Vagina (tissue), 2 donors: ENCODE results near the gene SERPINC1. TPM values are rescaled to one million over a fixed set of nuclear protein-coding genes. Genes with fewer than 3 reads are reported as not detected.

ENCODE experiments used
- DNase-seq, 2 donors: peaks; one replicate each; pipeline ENCODE4 v3.0.0-alpha.2; 2017; ENCODE audit errors: extremely low spot score in 2 of 2
- H3K27ac ChIP-seq: fragments of 200-600 bp; sonication (generic); one replicate; pipeline ENCODE4 v1.5.1; 2019
- H3K27me3 ChIP-seq: fragments of 200-600 bp; sonication (generic); one replicate; pipeline ENCODE4 v1.5.1; 2019
- H3K36me3 ChIP-seq, 2 donors: fragments of 200-600 bp; sonication (generic); one replicate each; pipeline ENCODE4 v1.5.1; 2017 to 2019
- H3K4me1 ChIP-seq: fragments of 200-600 bp; sonication (generic); one replicate; pipeline ENCODE4 v1.5.1; 2019
- H3K4me3 ChIP-seq, 2 donors: fragments of 200-600 bp; sonication (generic); 1 replicate in 1 of 2; 2 replicates in 1 of 2; pipeline ENCODE4 v1.5.1; 2016 to 2019
- H3K9me3 ChIP-seq: fragments of 200-600 bp; sonication (generic); one replicate; pipeline ENCODE4 v1.5.1; 2019
- CTCF ChIP-seq, 3 experiments: fragments of 450-650 bp in 2 of 3; fragments of 200-600 bp in 1 of 3; sonication (generic) in 1 of 3; IDR thresholded peaks; one replicate each; pipeline ENCODE4 v1.5.1; 2017 to 2019; ENCODE audit warnings: antibody characterized with exemption in 3 of 3, mild to moderate bottlenecking in 2 of 3, moderate library complexity in 2 of 3
- POLR2A ChIP-seq, 2 donors: fragments of 450-650 bp; IDR thresholded peaks; one replicate each; pipeline ENCODE4 v1.6.1; 2017; ENCODE audit warnings: antibody characterized with exemption in 2 of 2, mild to moderate bottlenecking in 2 of 2, moderate library complexity in 2 of 2
- POLR2AphosphoS5 ChIP-seq, 2 donors: sonication (generic); formaldehyde crosslinking; IDR thresholded peaks; one replicate each; pipeline ENCODE4 v1.9.0; 2017; ENCODE audit warnings: antibody characterized with exemption in 2 of 2, mild to moderate bottlenecking in 2 of 2, low read depth in 1 of 2; ENCODE audit not compliant: insufficient read depth in 1 of 2
- intact Hi-C: fragments of 100-400 bp; cut with DNase I; formaldehyde crosslinking; loops from one replicate; pipeline ENCODE4 v1.15.1; 2023
- small RNA-seq: library from RNA; depleted of rRNA; stranded (forward); fragments of <200 nt; gene quantifications from one replicate; pipeline ENCODE3, GENCODE V24; 2016
- total RNA-seq: library from RNA; depleted of rRNA; stranded (reverse); fragments of >200 nt; gene quantifications from one replicate; pipeline ENCODE4 v1.2.3, GENCODE V29; 2016

SERPINC1 gene
- total RNA-seq, 1 donor from 2014 or later = not detected

- Histone ChIP-seq H3K4me3 (no peak overlapping the region), H3K4me1 (no peaks in the 10 kb centered on the region), H3K36me3 (peaks cover 0 to 38% of the 10 kb centered on the region in 2 donors), H3K27me3 (no peaks in the 10 kb centered on the region), H3K9me3 (no peaks in the 10 kb centered on the region), H3K27ac (no peak overlapping the region)
- no peak for DNase-seq
- TF ChIP-seq POLR2A (IDR thresholded peaks at IDR 0.05) = no peak
- no peak for TF ChIP-seq POLR2AphosphoS5 (IDR thresholded peaks at IDR 0.05; ENCODE audit: insufficient read depth in 1 of 2, low read depth in 1 of 2)
- TF ChIP-seq CTCF (IDR thresholded peaks at IDR 0.05) = no peak
- intact Hi-C loops = no loop called here
Measured at GRCh38 chr1:173856014-173856413, 61.1 kb downstream of the SERPINC1 start.

Small RNA genes within 50 kb of the gene (small RNA-seq; reads per million reads assigned to genes)
- not detected for gene RNA5SP67

Other genes starting within 250 kb of the SERPINC1 start
- not detected for gene ANKRD45, start 247.5 kb downstream of the SERPINC1 start, total RNA-seq
- gene KLHL20, start 202.3 kb downstream of the SERPINC1 start, total RNA-seq = 14.7 TPM
- gene DARS2, start 92.7 kb downstream of the SERPINC1 start, total RNA-seq = 6.4 TPM
- gene CENPL, start 92.4 kb downstream of the SERPINC1 start, total RNA-seq = 3.7 TPM
- gene GAS5, start 49.3 kb downstream of the SERPINC1 start, total RNA-seq = 466 TPM
- gene ZBTB37, start 48.9 kb downstream of the SERPINC1 start, total RNA-seq = 6.6 TPM
- gene RC3H1, start 105.0 kb upstream of the SERPINC1 start, total RNA-seq = 25.3 TPM
- gene RABGAP1L, start 242.2 kb upstream of the SERPINC1 start, total RNA-seq = 40.0 TPM